DMS153 (cell line): ENCODE measurements around the gene TMPRSS11F.

Experiments used
- DNase-seq: peaks from one replicate; lab custom pipeline; 2025; lab: John Stamatoyannopoulos, UW

Gene TMPRSS11F

GRCh38 chr4:68077301-68077700 lies 52.4 kb downstream of the TMPRSS11F start:
- no peak for DNase-seq

DNA sequence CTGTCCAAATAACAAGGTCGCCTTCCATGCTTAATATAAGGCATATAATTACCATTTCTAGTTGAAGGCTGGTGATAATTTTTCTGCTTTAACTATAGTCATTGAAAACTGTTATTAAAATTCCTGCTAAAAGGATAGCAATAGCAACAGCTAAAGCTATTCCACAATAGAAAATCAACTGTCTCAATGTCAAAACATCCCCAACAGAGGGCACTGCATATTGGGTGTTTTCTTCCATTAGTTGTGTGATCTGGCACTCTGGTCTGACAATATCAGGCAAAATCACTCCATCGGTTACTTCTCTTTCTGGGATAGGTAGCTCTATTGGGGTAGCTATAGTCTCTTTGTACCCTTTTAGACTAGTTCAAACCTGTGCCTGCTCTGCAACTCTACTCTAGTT lies 53.5 kb downstream of the TMPRSS11F start:
- DNase-seq, result no peak

DNA sequence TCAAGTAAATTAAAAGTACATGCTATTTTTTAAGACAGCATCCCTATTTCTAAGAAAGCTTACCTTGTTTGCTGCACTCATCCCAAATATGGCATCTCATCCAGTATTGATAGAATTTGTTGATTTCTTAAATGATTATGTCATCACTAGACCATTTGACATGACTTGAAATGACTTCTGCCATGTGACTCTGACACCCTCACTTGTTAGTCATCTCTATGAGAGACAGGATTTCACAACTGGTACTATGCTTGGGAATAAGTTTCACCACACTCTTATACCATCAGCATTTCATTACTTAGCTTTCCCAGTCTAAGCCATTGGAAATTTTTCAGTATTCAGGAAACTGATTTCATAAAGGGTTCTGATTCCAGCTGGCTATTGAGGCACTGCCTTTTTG lies 55.3 kb downstream of the TMPRSS11F start:
- no peak for DNase-seq

GRCh38 chr4:68070302-68070701 lies 59.4 kb downstream of the TMPRSS11F start:
- no peak for DNase-seq

- DNase-seq, result no peak
Observed at GRCh38 chr4:68062501-68062900, 67.2 kb downstream of the TMPRSS11F start.

DNA sequence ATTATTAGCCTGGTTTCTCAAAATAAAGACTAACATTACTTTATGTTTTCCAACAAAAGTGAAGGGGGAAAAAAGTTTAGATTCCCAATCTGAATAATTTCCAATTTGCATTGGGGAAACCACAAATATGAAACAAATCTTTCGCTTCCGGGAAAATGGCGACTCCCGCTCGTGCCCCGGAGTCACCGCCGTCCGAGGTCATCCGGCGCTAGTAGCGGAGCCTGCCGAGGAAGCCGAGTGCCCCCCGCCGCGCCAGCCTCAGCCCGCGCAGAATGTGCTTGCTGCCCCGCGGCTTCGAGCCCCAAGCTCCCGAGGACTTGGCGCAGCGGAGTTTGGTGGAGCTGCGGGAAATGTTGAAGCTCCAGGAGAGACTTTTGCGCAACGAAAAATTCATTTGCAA lies 91.4 kb downstream of the TMPRSS11F start:
- DNase-seq, result no peak

DNA sequence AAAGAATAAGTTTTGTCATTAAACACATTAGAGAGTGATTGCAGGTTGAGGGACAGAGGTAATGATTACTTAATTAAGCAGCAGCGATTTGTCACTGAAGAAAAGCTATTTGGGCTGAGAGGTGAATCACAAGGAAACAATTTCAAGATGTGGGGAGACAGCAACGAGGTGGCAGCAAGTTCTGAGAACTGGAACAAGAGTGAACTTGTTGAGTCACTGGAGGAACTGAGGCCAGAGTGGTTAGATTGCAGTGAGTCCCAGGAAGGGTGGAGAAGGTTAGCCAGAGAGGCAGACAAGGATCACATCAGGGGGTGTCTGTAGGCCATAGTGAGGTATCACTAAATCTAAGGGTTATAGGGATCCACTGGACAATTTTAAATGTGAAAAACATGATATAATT lies 108.5 kb downstream of the TMPRSS11F start:
- no peak for DNase-seq

- no peak for DNase-seq
Observed at GRCh38 chr4:68011684-68012083, 118.0 kb downstream of the TMPRSS11F start.
